ENCODE results near the gene POLDIP3.

Gene POLDIP3

GRCh38 chr22:42627981-42628380 is 13.3 kb upstream of the POLDIP3 start:
- no peak overlapping the region for H3K4me3 ChIP-seq (ENCODE audit: low read depth, low read length)
- no peak for TF ChIP-seq CTCF (IDR thresholded peaks at IDR 0.05; ENCODE audit: borderline replicate concordance, insufficient read depth, low read depth, low read length)

DNA sequence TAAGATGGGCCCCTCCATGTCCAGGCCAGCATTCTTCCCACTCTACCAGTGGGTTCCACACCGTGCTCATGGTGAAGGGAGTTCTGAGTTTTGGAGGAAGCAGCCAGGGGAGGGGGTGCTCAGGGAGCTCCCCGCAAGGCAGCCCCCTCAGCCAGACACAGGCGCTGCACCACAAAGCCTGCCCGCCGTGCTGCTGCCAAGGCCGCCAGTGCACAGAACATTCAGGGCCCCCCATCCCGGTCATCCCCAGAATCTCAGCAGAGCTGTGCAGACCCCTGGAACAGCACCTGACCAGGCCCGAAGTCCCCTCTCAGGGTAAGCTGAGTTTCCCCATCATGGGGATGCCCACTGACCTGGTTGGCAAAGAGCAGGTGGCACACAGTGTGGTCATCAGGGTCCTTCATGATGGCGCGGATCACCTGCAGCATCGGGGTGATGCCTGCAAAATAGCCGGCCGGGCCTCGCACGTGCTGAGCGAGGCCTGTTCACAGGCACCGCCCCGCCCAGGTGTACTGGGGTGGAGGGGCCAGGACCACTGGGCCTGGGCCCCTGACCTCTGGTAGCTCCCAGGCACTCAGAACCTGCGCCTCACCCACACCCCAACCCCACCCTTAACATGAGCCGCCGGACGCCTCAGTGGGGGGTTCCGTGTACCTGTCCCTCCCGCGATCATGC is 12.4 kb upstream of the POLDIP3 start:
- no peak overlapping the region for H3K4me3 ChIP-seq (ENCODE audit: low read depth, low read length)
- no peak for TF ChIP-seq CTCF (IDR thresholded peaks at IDR 0.05; ENCODE audit: borderline replicate concordance, insufficient read depth, low read depth, low read length)

- no peak for TF ChIP-seq CTCF (IDR thresholded peaks at IDR 0.05; ENCODE audit: borderline replicate concordance, insufficient read depth, low read depth, low read length)
- no peak overlapping the region for H3K4me3 ChIP-seq (ENCODE audit: low read depth, low read length)
These were observed 11.7 kb upstream of the POLDIP3 start for GRCh38 chr22:42626431-42626830.

GRCh38 chr22:42625416-42625815 is 10.7 kb upstream of the POLDIP3 start:
- H3K4me3 ChIP-seq (ENCODE audit: low read depth, low read length) = no peak overlapping the region

DNA sequence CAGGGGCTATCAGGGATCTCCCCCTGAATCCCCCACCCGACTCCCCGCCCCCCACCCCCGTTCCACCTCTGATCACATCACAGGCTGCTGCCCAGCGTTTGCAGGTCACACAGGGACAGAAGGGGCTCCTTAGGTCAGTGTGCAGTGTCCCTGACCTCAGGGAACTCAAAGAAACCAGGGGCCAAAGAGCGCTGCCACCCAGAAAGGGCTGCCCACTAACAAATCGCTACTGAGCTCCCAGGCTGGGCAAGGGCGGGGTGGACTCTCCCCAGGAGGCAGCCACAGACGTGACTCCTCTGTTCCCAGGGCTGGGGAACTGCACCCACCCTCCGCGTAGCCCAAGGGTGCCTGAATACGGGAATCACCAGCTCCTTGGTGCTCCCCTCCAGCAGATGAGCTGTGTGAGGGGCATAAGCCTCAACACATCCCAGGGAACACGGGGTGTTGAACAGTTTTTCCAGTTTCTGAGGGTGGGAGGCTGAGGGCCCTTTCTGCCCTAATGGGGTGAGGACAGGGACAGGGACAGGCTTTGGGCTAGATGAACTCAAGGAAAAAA is 9.9 kb upstream of the POLDIP3 start:
- no peak for TF ChIP-seq CTCF (IDR thresholded peaks at IDR 0.05; ENCODE audit: borderline replicate concordance, insufficient read depth, low read depth, low read length)
- no peak overlapping the region for H3K4me3 ChIP-seq (ENCODE audit: low read depth, low read length)

More at GRCh38 chr22:42625416-42625815, 10.7 kb upstream of the POLDIP3 start:
- no peak for TF ChIP-seq CTCF (IDR thresholded peaks at IDR 0.05; ENCODE audit: borderline replicate concordance, insufficient read depth, low read depth, low read length)

GRCh38 chr22:42623756-42624441 is 9.2 kb upstream of the POLDIP3 start:
- no peak for TF ChIP-seq CTCF (IDR thresholded peaks at IDR 0.05; ENCODE audit: borderline replicate concordance, insufficient read depth, low read depth, low read length)

More at GRCh38 chr22:42623756-42624441, 9.2 kb upstream of the POLDIP3 start:
- no peak overlapping the region for H3K4me3 ChIP-seq (ENCODE audit: low read depth, low read length)

All from GM12875 (cell line).